Peyer's patch (tissue), 4 donors: ENCODE data around the gene SHMT2.
A peak's percentile ranks its signal among the peaks of the same experiment; 100 is the strongest.

Experiments used
- CTCF ChIP-seq, 6 experiments: fragments of 450-650 bp in 4 of 6; fragments of 200-600 bp in 2 of 6; sonication (generic) in 1 of 6; IDR thresholded peaks; one replicate each; pipeline ENCODE4 v1.5.1; 2017 to 2019; ENCODE audit warnings: antibody characterized with exemption in 6 of 6, mild to moderate bottlenecking in 3 of 6, moderate library complexity in 1 of 6
- POLR2A ChIP-seq, 2 donors: fragments of 450-650 bp; IDR thresholded peaks; one replicate each; pipeline ENCODE4 v1.5.1; 2017; ENCODE audit warnings: antibody characterized with exemption in 2 of 2, mild to moderate bottlenecking in 2 of 2, moderate library complexity in 2 of 2

GRCh38 chr12:57242691-57243454, 13.4 kb downstream of the SHMT2 start:
- TF ChIP-seq CTCF (IDR thresholded peaks at IDR 0.05) (peak in 5 of 6 experiments; percentile 35 to 65 (median 46)), POLR2A (IDR thresholded peaks at IDR 0.05) (no peak)
